K562 (cell line): ENCODE measurements around the gene PGR. TPM values are rescaled to one million over a fixed set of nuclear protein-coding genes. Genes with fewer than 3 reads are reported as not detected.
A peak's percentile ranks its signal among the peaks of the same experiment; 100 is the strongest.

Experiments
- CBX3 ChIP-seq, 2 experiments: IDR thresholded peaks; 1 replicate in 1 of 2; 2 replicates in 1 of 2; pipeline ENCODE4 v1.6.1; 2012; ENCODE audit warnings: inconsistent platforms in 2 of 2, low read length in 2 of 2, borderline replicate concordance in 1 of 2, control low read depth in 1 of 2
- EGR1 ChIP-seq: fragments of 450-650 bp; conservative IDR thresholded peaks from 2 replicates; pipeline ENCODE4 v1.6.1; 2017; ENCODE audit warnings: mild to moderate bottlenecking
- MGA ChIP-seq: fragments of 450-650 bp; IDR thresholded peaks from 2 replicates; pipeline ENCODE4 v1.6.1; 2016; ENCODE audit warnings: mild to moderate bottlenecking, moderate library complexity
- polyA plus RNA-seq, 8 experiments: library from polyadenylated mRNA; depleted of rRNA in 4 of 8; stranded (reverse) in 5 of 8; unstranded in 3 of 8; fragments of >200 nt; fragmentation: Nextera tagmentation in 2 of 8; fragmentation: Illumina TruSeq in 1 of 8; extraction: Ambion mirVana in 2 of 8; extraction: Trizol in 1 of 8; gene quantifications; 2 replicates each; pipeline versions ENCODE4 v1.2.1 to v1.2.3, GENCODE V29; 2011 to 2014; ENCODE audit warnings: inconsistent platforms in 1 of 8, missing spikeins in 1 of 8
- total RNA-seq, 7 experiments: library from RNA; depleted of rRNA in 6 of 7; stranded (reverse); fragments of >200 nt in 6 of 7; fragmentation: Illumina TruSeq in 2 of 7; extraction: Trizol in 2 of 7; gene quantifications; 2 replicates each; pipeline versions ENCODE4 v1.2.1 to v1.2.3, GENCODE V29; 2011 to 2021; ENCODE audit warnings: low replicate concordance in 1 of 7
- TF ChIP-seq, protein P1 (sequence below): fragments of 450-650 bp; IDR thresholded peaks from 2 replicates; pipeline ENCODE4 v1.6.1; 2018; ENCODE audit not compliant: partially characterized antibody

Gene PGR
- total and polyA plus RNA-seq, 9 of the 15 experiments (the other 6 are each of a cell fraction or from before 2014, with no cell fraction given): 0.43 to 2.4 (median 1.3) TPM

DNA sequence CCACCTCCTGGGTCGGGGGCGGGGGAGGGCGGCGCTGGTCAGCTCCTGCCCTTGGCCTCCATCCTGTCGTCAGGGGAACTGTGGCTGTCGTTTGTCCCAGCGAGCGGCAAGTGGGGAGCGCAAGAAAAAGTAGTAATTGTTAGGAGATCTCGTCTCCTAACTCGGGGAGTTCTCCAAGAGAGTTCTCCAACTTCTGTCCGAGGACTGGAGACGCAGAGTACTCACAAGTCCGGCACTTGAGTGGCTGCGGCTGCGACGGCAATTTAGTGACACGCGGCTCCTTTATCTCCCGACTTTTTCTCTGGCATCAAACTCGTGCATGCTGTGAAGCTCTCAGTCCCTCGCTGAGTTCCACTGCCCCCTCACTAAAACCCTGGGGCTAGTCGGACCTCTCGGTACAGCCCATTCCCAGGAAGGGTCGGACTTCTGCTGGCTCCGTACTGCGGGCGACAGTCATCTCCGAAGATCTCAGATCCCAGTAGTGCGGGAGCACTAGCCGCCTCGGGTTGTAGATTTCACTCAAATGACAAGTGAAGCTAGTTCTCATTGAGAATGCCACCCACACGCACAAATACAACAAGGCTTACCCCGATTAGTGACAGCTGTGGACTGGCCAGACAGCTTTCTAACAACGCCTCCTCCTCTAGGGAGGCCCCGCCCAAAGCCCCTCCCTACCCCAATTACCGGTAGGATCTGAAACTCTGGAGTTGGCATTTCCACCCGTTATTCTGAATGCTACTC lies at the start of gene PGR (continued):
- TF ChIP-seq, protein P1, sequence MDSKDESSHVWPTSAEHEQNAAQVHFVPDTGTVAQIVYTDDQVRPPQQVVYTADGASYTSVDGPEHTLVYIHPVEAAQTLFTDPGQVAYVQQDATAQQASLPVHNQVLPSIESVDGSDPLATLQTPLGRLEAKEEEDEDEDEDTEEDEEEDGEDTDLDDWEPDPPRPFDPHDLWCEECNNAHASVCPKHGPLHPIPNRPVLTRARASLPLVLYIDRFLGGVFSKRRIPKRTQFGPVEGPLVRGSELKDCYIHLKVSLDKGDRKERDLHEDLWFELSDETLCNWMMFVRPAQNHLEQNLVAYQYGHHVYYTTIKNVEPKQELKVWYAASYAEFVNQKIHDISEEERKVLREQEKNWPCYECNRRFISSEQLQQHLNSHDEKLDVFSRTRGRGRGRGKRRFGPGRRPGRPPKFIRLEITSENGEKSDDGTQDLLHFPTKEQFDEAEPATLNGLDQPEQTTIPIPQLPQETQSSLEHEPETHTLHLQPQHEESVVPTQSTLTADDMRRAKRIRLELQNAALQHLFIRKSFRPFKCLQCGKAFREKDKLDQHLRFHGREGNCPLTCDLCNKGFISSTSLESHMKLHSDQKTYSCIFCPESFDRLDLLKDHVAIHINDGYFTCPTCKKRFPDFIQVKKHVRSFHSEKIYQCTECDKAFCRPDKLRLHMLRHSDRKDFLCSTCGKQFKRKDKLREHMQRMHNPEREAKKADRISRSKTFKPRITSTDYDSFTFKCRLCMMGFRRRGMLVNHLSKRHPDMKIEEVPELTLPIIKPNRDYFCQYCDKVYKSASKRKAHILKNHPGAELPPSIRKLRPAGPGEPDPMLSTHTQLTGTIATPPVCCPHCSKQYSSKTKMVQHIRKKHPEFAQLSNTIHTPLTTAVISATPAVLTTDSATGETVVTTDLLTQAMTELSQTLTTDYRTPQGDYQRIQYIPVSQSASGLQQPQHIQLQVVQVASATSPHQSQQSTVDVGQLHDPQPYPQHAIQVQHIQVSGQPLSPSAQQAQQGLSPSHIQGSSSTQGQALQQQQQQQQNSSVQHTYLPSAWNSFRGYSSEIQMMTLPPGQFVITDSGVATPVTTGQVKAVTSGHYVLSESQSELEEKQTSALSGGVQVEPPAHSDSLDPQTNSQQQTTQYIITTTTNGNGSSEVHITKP: peak; percentile 87
- TF ChIP-seq EGR1 (0 out of 2 replicates have a peak, but pooled peaks have one; percentile 31), CBX3 (IDR thresholded peaks at IDR 0.05; ENCODE audit: borderline replicate concordance in 1 of 2, low read length in 2 of 2) (0 out of 3 replicates have a peak, but pooled peaks of 1 of the 2 experiments have one; percentile 15), MGA (peak; percentile 32; the same call in 1 of the 2 replicates)
- TF ChIP-seq, all 486 proteins: peak for 9
